VCaP (cell line): ENCODE measurements around the gene CPEB4.

Experiments used
- H3K27ac ChIP-seq: fragments of 450-650 bp; 2 replicates; pipeline ENCODE4 v1.5.1; 2017
- CTCF ChIP-seq: fragments of 450-650 bp; conservative IDR thresholded peaks from 2 replicates; pipeline ENCODE4 v1.5.1; 2017; ENCODE audit warnings: mild to moderate bottlenecking, moderate library complexity

CPEB4 gene

GRCh38 chr5:174000076-174000475 lies 111.9 kb downstream of the CPEB4 start:
- TF ChIP-seq CTCF: no peak
- no peak overlapping the region for H3K27ac ChIP-seq

DNA sequence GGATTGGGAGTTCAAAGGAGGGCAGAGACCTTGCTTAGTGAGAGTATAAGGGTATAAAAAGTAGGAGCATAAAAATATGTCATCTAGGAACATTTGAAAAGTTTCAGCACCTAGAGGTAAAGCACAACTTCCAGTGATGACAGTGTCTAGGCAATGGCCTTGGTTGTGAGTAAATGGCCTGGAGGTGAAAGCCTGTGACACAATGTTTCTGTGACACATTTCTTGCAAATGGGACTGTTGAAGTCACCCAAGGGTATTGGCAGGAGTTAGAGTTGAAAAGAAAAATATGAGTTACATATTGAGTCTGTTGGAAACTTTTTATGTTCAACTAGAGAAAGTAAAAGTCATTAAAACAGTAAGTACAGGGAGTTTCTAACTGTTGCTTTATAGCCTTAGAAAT lies 115.6 kb downstream of the CPEB4 start:
- no peak overlapping the region for H3K27ac ChIP-seq
- TF ChIP-seq CTCF: no peak

DNA sequence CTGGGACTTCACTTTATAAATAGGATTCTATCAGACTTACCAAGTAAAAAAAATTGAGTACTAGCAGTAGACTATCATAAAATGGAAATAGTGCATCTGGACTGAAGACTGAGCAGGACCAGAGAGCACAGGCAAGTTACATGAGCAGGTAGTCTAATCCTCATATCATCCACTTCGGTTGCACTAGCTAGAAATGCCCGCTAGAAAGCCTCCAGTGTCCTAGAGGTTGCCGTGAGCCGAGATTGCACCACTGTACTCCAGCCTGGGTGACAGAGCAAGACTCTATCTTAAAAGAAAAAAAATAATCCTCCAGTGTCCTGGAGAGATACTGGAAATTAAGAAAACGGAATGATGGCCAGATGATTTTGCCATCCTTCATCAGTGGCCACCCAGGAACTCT lies 120.8 kb downstream of the CPEB4 start:
- no peak for TF ChIP-seq CTCF
- H3K27ac ChIP-seq: no peak overlapping the region

DNA sequence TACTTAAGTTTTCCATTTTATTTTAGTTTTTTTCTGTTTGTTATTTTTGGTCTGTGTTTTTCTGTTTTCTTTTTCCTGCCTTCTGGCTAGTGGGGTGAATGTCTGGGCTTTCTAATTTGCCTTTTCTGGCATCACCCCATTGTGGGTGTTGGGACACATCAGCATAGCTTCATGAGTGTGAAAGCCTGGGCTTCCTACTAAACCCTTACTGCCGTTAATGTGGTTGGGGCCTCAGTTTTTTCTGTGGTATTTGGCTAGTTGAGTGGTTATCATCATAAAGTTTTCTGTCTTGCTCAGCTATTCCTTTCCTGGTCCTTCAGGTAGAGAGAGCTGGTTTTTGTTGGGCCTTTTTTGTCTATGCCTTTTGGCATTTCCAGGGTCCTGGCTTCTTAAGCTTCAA lies 122.2 kb downstream of the CPEB4 start:
- no peak for TF ChIP-seq CTCF
- H3K27ac ChIP-seq: no peak overlapping the region

- no peak for TF ChIP-seq CTCF
- H3K27ac ChIP-seq: no peak overlapping the region
Measured at GRCh38 chr5:174011441-174011840, 123.3 kb downstream of the CPEB4 start.
